Endothelial cell of umbilical vein (primary cell): ENCODE measurements around the gene BAZ1B. TPM values are rescaled to one million over a fixed set of nuclear protein-coding genes. Genes with fewer than 3 reads are reported as not detected.
"Not testable (repeated sequence)": the region's sequence is repeated elsewhere in the genome, so short reads cannot be mapped to it uniquely, and the experiment has no call there.

Experiments used
- BruUV-seq: library from RNA; stranded (reverse); fragments of 400-500 nt; replicated peaks from 2 replicates; lab custom pipeline; 2021; lab: Mats Ljungman, UMichigan
- CTCF ChIA-PET: fragments of 300-600, 350-600 bp; sonication (Branson Sonifier 250); formaldehyde crosslinking; loops from one replicate; lab custom pipeline; 2021; ENCODE audit warnings: antibody characterized with exemption, inconsistent platforms; lab: Charles Lee
- POLR2A ChIA-PET: fragments of 300-600, 350-600 bp; sonication (Branson Sonifier 250); formaldehyde crosslinking; loops from one replicate; lab custom pipeline; 2021; ENCODE audit warnings: antibody characterized with exemption, inconsistent platforms; lab: Charles Lee
- DNase-seq: peaks from one replicate; pipeline ENCODE4 v3.0.0-alpha.2; 2011; ENCODE audit warnings: low read depth, low spot score
- FAIRE-seq: peaks from 2 replicates; lab custom pipeline; 2011; peaks lifted over from hg19 to GRCh38; lab: Jason Lieb, UNC
- H2AFZ ChIP-seq: 2 replicates; pipeline ENCODE4 v1.6.0; 2012; ENCODE audit warnings: low read depth, low read length, control low read depth, inconsistent platforms
- H3K27ac ChIP-seq: 2 replicates; pipeline ENCODE4 v1.5.1; 2011; ENCODE audit warnings: low read depth, mild to moderate bottlenecking, control low read depth, low read length, moderate library complexity; ENCODE audit not compliant: insufficient read depth
- H3K27me3 ChIP-seq, 2 experiments: 2 replicates each; pipeline versions ENCODE4 v1.6.0 to v1.6.1; 2011; ENCODE audit warnings: low read length in 2 of 2, mixed read lengths in 1 of 2; ENCODE audit not compliant: control insufficient read depth in 2 of 2, insufficient read depth in 2 of 2
- H3K36me3 ChIP-seq, 2 experiments: 2 replicates in 1 of 2; 3 replicates in 1 of 2; pipeline ENCODE4 v1.5.1; 2011; ENCODE audit warnings: low read length in 2 of 2, mild to moderate bottlenecking in 1 of 2, moderate library complexity in 1 of 2; ENCODE audit not compliant: control insufficient read depth in 2 of 2, insufficient read depth in 2 of 2; ENCODE audit errors: extremely low read depth in 1 of 2
- H3K4me1 ChIP-seq: 3 replicates; pipeline ENCODE4 v1.5.1; 2011; ENCODE audit warnings: mild to moderate bottlenecking, low read length; ENCODE audit not compliant: control insufficient read depth, insufficient read depth; ENCODE audit errors: extremely low read depth
- H3K4me2 ChIP-seq: 2 replicates; pipeline ENCODE4 v1.6.1; 2011; ENCODE audit warnings: low read length, control low read depth, mixed read lengths; ENCODE audit not compliant: insufficient read depth
- H3K4me3 ChIP-seq, 3 experiments: fragments of 200-600 bp in 1 of 3; sonication (generic), shearing (Covaris generic) in 1 of 3; replicated peaks in 1 of 3; 2 replicates each; pipeline ENCODE4 v1.5.1; 2011 to 2016; ENCODE audit warnings: control low read depth in 3 of 3, low read length in 3 of 3, mild to moderate bottlenecking in 2 of 3, inconsistent platforms in 1 of 3, low read depth in 1 of 3, moderate library complexity in 1 of 3; ENCODE audit not compliant: insufficient read depth in 1 of 3
- H3K79me2 ChIP-seq: 2 replicates; pipeline ENCODE4 v1.6.0; 2012; ENCODE audit warnings: low read length, inconsistent platforms; ENCODE audit not compliant: control insufficient read depth, insufficient read depth
- H3K9ac ChIP-seq: replicated peaks from 2 replicates; pipeline ENCODE3; 2011; ENCODE audit warnings: low read length, control low read depth; ENCODE audit not compliant: insufficient read depth; ENCODE audit errors: extremely low read depth
- H3K9me1 ChIP-seq: replicated peaks from 3 replicates; pipeline ENCODE4 v1.6.0; 2011; ENCODE audit warnings: mild to moderate bottlenecking, low read length; ENCODE audit not compliant: control insufficient read depth, insufficient read depth; ENCODE audit errors: extremely low read depth
- H3K9me3 ChIP-seq: replicated peaks from 2 replicates; pipeline ENCODE4 v1.5.1; 2012; ENCODE audit warnings: low read length, inconsistent platforms; ENCODE audit not compliant: control insufficient read depth, insufficient read depth
- H4K20me1 ChIP-seq: replicated peaks from 2 replicates; pipeline ENCODE3; 2011; ENCODE audit warnings: mild to moderate bottlenecking, low read length; ENCODE audit not compliant: control insufficient read depth, insufficient read depth; ENCODE audit errors: extremely low read depth
- EZH2 ChIP-seq: IDR thresholded peaks from 2 replicates; pipeline ENCODE4 v1.6.1; 2012; ENCODE audit warnings: borderline replicate concordance, low read depth, mild to moderate bottlenecking, moderate library complexity, low read length, inconsistent platforms; ENCODE audit not compliant: severe bottlenecking
- FOS ChIP-seq: IDR thresholded peaks from 2 replicates; pipeline ENCODE4 v1.6.1; 2011; ENCODE audit warnings: mild to moderate bottlenecking, low read length, moderate library complexity, borderline replicate concordance; ENCODE audit not compliant: insufficient read depth
- GATA2 ChIP-seq: IDR thresholded peaks from 2 replicates; pipeline ENCODE4 v1.7.0; 2011; ENCODE audit warnings: low read depth, mild to moderate bottlenecking, moderate library complexity, mixed read lengths, low read length; ENCODE audit not compliant: insufficient read length, insufficient read depth
- JUN ChIP-seq: IDR thresholded peaks from 2 replicates; pipeline ENCODE4 v1.6.1; 2011; ENCODE audit warnings: borderline replicate concordance, low read depth; ENCODE audit not compliant: insufficient read length, insufficient read depth
- MYC ChIP-seq: IDR thresholded peaks from one replicate; pipeline ENCODE4 v1.6.1; 2011; ENCODE audit warnings: mild to moderate bottlenecking, low read depth, low read length
- POLR2A ChIP-seq: IDR thresholded peaks from 2 replicates; pipeline ENCODE4 v1.6.1; 2012; ENCODE audit warnings: low read depth, mild to moderate bottlenecking, control low read depth, low read length
- POLR2AphosphoS5 ChIP-seq: IDR thresholded peaks from 2 replicates; pipeline ENCODE4 v1.6.1; 2012; ENCODE audit warnings: low read depth, mild to moderate bottlenecking, control low read depth, low read length, moderate library complexity; ENCODE audit not compliant: insufficient read depth
- dilution Hi-C: fragments of 300-500 bp; cut with MboI; formaldehyde crosslinking; loops from one replicate; pipeline ENCODE4 v1.15.0; 2019; ENCODE audit warnings: low sequenced_read_pairs; ENCODE audit not compliant: extremely low pct_ligation_motif_present
- intact Hi-C: fragments of 100-400 bp; cut with micrococcal nuclease; formaldehyde crosslinking; loops from one replicate; pipeline ENCODE4 v1.10.0; 2022
- polyA plus RNA-seq, 4 experiments: library from polyadenylated mRNA; depleted of rRNA in 3 of 4; stranded (reverse) in 3 of 4; unstranded in 1 of 4; fragments of >200 nt; gene quantifications; 2 replicates each; pipeline versions ENCODE4 v1.2.1 to v1.2.3, GENCODE V29; 2011 to 2012; ENCODE audit warnings: missing spikeins in 1 of 4
- total RNA-seq: library from RNA; stranded (reverse); gene quantifications from 2 replicates; pipeline ENCODE4 v1.2.3, GENCODE V29; 2021
- TF ChIP-seq, protein P1 (sequence below): IDR thresholded peaks from 2 replicates; pipeline ENCODE4 v1.6.1; 2011; ENCODE audit not compliant: insufficient read depth, insufficient read length
- TF ChIP-seq, protein P2 (sequence below), 2 donors: IDR thresholded peaks; 1 replicate in 1 of 2; 2 replicates in 1 of 2; pipeline ENCODE4 v1.5.1; 2011; ENCODE audit warnings: low read length in 2 of 2, mild to moderate bottlenecking in 2 of 2, moderate library complexity in 2 of 2, control low read depth in 1 of 2, inconsistent platforms in 1 of 2, low read depth in 1 of 2; ENCODE audit not compliant: insufficient read depth in 1 of 2; ENCODE audit errors: extremely low read depth in 1 of 2

Gene BAZ1B
- total and polyA plus RNA-seq, 2 donors (not counting 3 experiments of a cell fraction or from before 2014, with no cell fraction given) = 16.2 to 74.7 TPM

DNA sequence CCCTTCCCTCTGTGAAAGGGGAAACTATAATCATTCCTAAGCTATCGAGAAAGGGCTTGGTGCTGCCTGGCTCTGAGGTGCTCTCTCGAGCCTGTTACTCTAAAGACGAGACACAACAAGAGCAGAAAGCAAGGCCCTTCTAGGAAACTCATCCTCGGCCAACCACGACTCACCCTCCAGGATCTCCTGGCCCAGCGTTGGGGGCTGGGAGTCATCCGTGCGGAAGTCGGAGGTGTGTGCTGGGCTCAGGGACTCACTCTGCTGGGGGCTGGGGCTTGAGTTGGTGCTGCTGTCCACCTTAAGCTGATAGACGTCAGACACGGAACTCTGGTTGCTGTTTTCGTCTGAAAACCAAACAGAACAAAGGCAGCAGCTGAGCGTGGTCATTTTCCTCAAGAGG is 17.6 kb upstream of the BAZ1B start:
- H3K27ac ChIP-seq = no peak overlapping the region
- peaks cover 22 to 40% of the 10 kb centered on the region in 2 experiments for H3K36me3 ChIP-seq
- no peaks in the 10 kb centered on the region for H3K4me1 ChIP-seq
- no peak overlapping the region for H2AFZ ChIP-seq
- no peak overlapping the region for H3K4me2 ChIP-seq
- no peaks in the 10 kb centered on the region for H3K9me1 ChIP-seq
- TF ChIP-seq, protein P1, sequence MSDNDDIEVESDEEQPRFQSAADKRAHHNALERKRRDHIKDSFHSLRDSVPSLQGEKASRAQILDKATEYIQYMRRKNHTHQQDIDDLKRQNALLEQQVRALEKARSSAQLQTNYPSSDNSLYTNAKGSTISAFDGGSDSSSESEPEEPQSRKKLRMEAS = no peak
- TF ChIP-seq POLR2A = no peak
- TF ChIP-seq MYC = no peak
- TF ChIP-seq EZH2 = no peak
- no peak for TF ChIP-seq FOS
- TF ChIP-seq, protein P2, sequence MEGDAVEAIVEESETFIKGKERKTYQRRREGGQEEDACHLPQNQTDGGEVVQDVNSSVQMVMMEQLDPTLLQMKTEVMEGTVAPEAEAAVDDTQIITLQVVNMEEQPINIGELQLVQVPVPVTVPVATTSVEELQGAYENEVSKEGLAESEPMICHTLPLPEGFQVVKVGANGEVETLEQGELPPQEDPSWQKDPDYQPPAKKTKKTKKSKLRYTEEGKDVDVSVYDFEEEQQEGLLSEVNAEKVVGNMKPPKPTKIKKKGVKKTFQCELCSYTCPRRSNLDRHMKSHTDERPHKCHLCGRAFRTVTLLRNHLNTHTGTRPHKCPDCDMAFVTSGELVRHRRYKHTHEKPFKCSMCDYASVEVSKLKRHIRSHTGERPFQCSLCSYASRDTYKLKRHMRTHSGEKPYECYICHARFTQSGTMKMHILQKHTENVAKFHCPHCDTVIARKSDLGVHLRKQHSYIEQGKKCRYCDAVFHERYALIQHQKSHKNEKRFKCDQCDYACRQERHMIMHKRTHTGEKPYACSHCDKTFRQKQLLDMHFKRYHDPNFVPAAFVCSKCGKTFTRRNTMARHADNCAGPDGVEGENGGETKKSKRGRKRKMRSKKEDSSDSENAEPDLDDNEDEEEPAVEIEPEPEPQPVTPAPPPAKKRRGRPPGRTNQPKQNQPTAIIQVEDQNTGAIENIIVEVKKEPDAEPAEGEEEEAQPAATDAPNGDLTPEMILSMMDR (IDR thresholded peaks at IDR 0.05; ENCODE audit: extremely low read depth in 1 of 2, insufficient read depth in 1 of 2, low read depth in 1 of 2, low read length in 2 of 2) = no peak
- no peak for TF ChIP-seq GATA2
- no peak for TF ChIP-seq JUN
- TF ChIP-seq POLR2AphosphoS5 = no peak
- FAIRE-seq = no peak
- peaks cover 11% of the 10 kb centered on the region for H3K79me2 ChIP-seq
- H3K9ac ChIP-seq = no peak overlapping the region
- CTCF ChIA-PET = no interaction called here
- no peak overlapping the region for H3K4me3 ChIP-seq
- POLR2A ChIA-PET = interaction anchor here (0.5 kb wide), 1 partner anchor 466 kb away, joined by 3 read pairs; no protein-coding TSS in a partner anchor
- H3K27me3 ChIP-seq = no peaks in the 10 kb centered on the region
- intact Hi-C loops (no loop called here), dilution Hi-C loops (no loop called here)
- no peak for DNase-seq
- no TSS peak for BruUV-seq
- H3K9me3 ChIP-seq = no peaks in the 10 kb centered on the region
- no peaks in the 10 kb centered on the region for H4K20me1 ChIP-seq

DNA sequence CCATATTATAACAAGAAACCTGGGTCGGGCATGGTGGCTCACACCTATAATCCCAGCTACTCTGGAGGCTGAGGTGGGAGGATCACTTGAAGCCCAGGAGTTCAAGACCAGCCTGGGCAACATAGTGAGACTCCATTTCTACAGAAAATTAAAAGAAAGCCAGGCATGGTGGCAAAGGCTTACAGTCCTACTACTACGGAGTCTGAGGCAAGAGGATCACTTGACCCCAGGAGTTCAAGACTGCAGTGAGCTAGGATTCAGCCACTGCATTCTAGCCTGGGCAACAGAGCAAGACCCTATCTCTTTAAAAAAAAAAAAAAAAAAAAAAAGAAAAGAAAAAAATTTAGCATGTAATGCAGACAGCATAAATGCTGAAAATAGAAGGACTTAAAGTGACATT is 16.4 kb upstream of the BAZ1B start:
- dilution Hi-C loops, H3K27ac ChIP-seq, H3K9me1 ChIP-seq, BruUV-seq, intact Hi-C loops, CTCF ChIA-PET, H3K4me2 ChIP-seq, POLR2A ChIA-PET, H3K4me3 ChIP-seq, DNase-seq, H3K9ac ChIP-seq, H2AFZ ChIP-seq, H3K27me3 ChIP-seq, H3K9me3 ChIP-seq, H4K20me1 ChIP-seq, H3K79me2 ChIP-seq, H3K4me1 ChIP-seq, FAIRE-seq: not testable (repeated sequence)
- peaks cover 22 to 40% of the 10 kb centered on the region in 2 experiments for H3K36me3 ChIP-seq
